ENCODE data around the gene KIRREL3. TPM values are rescaled to one million over a fixed set of nuclear protein-coding genes. Genes with fewer than 3 reads are reported as not detected.

Gene KIRREL3
- total RNA-seq, 1 experiment from 2014 or later, result 0.44 TPM

DNA sequence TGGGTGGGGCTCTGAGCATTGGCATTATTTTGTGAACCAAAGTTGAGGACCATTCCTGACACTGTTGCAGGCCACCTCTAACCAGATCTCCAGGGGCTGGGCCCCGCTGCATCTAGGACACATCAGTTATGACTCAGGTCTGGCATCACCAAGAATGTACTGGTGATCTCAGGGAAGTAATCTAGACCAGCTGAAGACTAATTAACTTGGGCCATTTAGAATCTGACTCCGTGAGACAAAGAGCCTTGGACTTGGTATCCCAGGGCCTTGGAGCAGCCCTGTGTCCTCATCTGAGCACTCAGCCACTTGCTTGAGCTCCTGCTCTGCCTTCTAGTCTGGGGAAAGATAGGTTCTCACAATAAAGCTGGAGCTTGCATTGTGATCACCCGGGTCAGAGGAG, 200.6 kb downstream of the KIRREL3 start:
- Histone ChIP-seq H3K9ac (ENCODE audit: low read length) (no peak overlapping the region), H2AFZ (ENCODE audit: low read length) (no peak overlapping the region), H3K9me2 (replicated peaks; ENCODE audit: low read length) (no peaks in the 10 kb centered on the region), H4K20me1 (ENCODE audit: low read length) (no peaks in the 10 kb centered on the region), H3K4me3 (ENCODE audit: low read length) (no peak overlapping the region), H3K4me1 (ENCODE audit: insufficient read depth, low read length) (no peaks in the 10 kb centered on the region), H3K27ac (ENCODE audit: low read length) (no peak overlapping the region), H3K27me3 (ENCODE audit: low read length) (peaks cover 44% of the 10 kb centered on the region), H3K9me3 (ENCODE audit: low read length) (peaks cover 7% of the 10 kb centered on the region; the same call in 1 of the 2 replicates), H3K4me2 (ENCODE audit: low read length) (no peak overlapping the region), H3F3A (ENCODE audit: low read length, unreplicated experiment) (no peaks in the 10 kb centered on the region), H3K36me3 (ENCODE audit: low read depth, low read length) (no peaks in the 10 kb centered on the region), H3K79me2 (ENCODE audit: low read length) (no peaks in the 10 kb centered on the region)
- intact Hi-C loops (cut with micrococcal nuclease), result no loop called here
- TF ChIP-seq EZH2phosphoT487 (IDR thresholded peaks at IDR 0.05; ENCODE audit: borderline replicate concordance, low read length) (no peak), EZH2 (IDR thresholded peaks at IDR 0.05; ENCODE audit: low read length, unreplicated experiment) (no peak)
- TF ChIP-seq, protein P1, sequence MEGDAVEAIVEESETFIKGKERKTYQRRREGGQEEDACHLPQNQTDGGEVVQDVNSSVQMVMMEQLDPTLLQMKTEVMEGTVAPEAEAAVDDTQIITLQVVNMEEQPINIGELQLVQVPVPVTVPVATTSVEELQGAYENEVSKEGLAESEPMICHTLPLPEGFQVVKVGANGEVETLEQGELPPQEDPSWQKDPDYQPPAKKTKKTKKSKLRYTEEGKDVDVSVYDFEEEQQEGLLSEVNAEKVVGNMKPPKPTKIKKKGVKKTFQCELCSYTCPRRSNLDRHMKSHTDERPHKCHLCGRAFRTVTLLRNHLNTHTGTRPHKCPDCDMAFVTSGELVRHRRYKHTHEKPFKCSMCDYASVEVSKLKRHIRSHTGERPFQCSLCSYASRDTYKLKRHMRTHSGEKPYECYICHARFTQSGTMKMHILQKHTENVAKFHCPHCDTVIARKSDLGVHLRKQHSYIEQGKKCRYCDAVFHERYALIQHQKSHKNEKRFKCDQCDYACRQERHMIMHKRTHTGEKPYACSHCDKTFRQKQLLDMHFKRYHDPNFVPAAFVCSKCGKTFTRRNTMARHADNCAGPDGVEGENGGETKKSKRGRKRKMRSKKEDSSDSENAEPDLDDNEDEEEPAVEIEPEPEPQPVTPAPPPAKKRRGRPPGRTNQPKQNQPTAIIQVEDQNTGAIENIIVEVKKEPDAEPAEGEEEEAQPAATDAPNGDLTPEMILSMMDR (conservative IDR thresholded peaks at IDR 0.05; ENCODE audit: low read depth, low read length), result no peak
- no peak for ATAC-seq
- no peak for DNase-seq
- POLR2A ChIA-PET (ENCODE audit: unreplicated experiment), result no interaction called here
- CTCF ChIA-PET, result no interaction called here
- no TSS peak for BruUV-seq (replicated peaks)

DNA sequence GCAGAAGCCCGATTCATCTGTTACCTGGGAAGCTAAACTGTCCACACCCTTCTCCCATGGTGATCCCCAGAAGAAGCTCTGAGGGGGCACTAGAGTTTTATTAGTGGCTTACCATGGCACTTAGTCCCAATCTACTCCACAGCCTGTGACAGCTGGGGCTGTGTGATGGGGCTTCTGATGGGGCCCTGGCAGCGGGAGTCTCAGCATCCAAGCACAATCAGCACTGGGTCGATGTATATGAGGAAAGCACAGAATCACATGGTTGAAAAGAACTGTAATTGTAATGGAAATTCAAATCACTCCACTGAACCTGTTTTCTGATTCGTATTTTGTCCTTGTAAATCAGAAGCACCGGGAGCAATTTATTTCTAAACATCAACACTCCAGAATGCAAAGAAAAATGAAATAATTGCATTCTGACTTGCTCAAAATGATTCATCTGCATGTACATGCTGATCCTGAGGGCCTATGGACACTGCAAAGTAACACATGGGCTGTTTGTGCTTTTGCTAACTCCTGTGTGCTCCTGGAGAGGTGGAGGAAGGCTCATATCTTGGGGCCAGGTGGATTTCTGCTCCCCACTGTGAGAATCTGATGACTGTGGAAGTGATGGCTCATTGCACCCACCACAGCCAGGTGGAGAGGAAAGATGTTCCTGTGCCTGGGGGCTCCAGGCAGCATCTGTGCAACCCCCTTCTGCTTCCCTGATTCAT, 203.0 kb downstream of the KIRREL3 start:
- Histone ChIP-seq H3K79me2 (ENCODE audit: low read length) (no peaks in the 10 kb centered on the region), H3K4me3 (ENCODE audit: low read length) (no peak overlapping the region), H3K4me1 (ENCODE audit: insufficient read depth, low read length) (no peaks in the 10 kb centered on the region), H3K27ac (ENCODE audit: low read length) (no peak overlapping the region), H3F3A (ENCODE audit: low read length, unreplicated experiment) (no peaks in the 10 kb centered on the region), H3K9me3 (ENCODE audit: low read length) (peaks cover 7% of the 10 kb centered on the region; the same call in 1 of the 2 replicates), H3K9me2 (replicated peaks; ENCODE audit: low read length) (no peaks in the 10 kb centered on the region), H3K36me3 (ENCODE audit: low read depth, low read length) (no peaks in the 10 kb centered on the region), H3K27me3 (ENCODE audit: low read length) (peaks cover 23% of the 10 kb centered on the region), H3K4me2 (ENCODE audit: low read length) (no peak overlapping the region), H4K20me1 (ENCODE audit: low read length) (no peaks in the 10 kb centered on the region), H3K9ac (ENCODE audit: low read length) (no peak overlapping the region), H2AFZ (ENCODE audit: low read length) (no peak overlapping the region)
- POLR2A ChIA-PET (ENCODE audit: unreplicated experiment), result no interaction called here
- DNase-seq, result no peak
- ATAC-seq, result no peak
- CTCF ChIA-PET, result no interaction called here
- intact Hi-C loops (cut with micrococcal nuclease), result no loop called here
- TF ChIP-seq EZH2 (IDR thresholded peaks at IDR 0.05; ENCODE audit: low read length, unreplicated experiment), result no peak
- TF ChIP-seq, protein P1 (conservative IDR thresholded peaks at IDR 0.05; ENCODE audit: low read depth, low read length), result no peak
- TF ChIP-seq EZH2phosphoT487 (IDR thresholded peaks at IDR 0.05; ENCODE audit: borderline replicate concordance, low read length), result no peak
- no TSS peak for BruUV-seq (replicated peaks)

DNA sequence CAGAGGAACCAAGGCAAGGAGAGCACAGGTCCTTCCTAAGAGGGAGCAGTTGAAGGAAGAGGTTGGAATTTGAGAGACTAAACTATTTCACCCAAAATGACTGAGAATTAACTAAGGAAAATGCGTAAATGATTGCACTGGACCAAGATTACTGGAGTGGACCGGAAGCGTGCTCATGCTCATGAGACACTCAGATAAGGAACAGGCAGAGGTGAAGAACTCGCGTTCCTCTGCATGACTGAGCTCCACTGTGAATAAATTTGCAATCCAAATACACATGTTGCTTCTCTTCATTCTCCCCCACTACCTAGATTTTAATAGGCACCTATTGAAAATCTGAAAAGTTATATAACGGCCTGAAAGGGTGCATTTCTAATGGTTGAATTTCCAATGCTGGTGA, 207.0 kb downstream of the KIRREL3 start:
- no peaks in the 10 kb centered on the region for H4K20me1 ChIP-seq (ENCODE audit: low read length)
- no TSS peak for BruUV-seq (replicated peaks)
- H3K9me2 ChIP-seq (replicated peaks; ENCODE audit: low read length), result no peaks in the 10 kb centered on the region
- H3K27me3 ChIP-seq (ENCODE audit: low read length), result peaks cover 25% of the 10 kb centered on the region
- H3K4me2 ChIP-seq (ENCODE audit: low read length), result no peak overlapping the region
- DNase-seq (no peak), ATAC-seq (no peak)
- H3K4me3 ChIP-seq (ENCODE audit: low read length), result no peak overlapping the region
- no peaks in the 10 kb centered on the region for H3K36me3 ChIP-seq (ENCODE audit: low read depth, low read length)
- no peak overlapping the region for H3K9ac ChIP-seq (ENCODE audit: low read length)
- no peaks in the 10 kb centered on the region for H3F3A ChIP-seq (ENCODE audit: low read length, unreplicated experiment)
- CTCF ChIA-PET, result no interaction called here
- H3K4me1 ChIP-seq (ENCODE audit: insufficient read depth, low read length), result no peaks in the 10 kb centered on the region
- TF ChIP-seq EZH2phosphoT487 (IDR thresholded peaks at IDR 0.05; ENCODE audit: borderline replicate concordance, low read length), result no peak
- no peak for TF ChIP-seq EZH2 (IDR thresholded peaks at IDR 0.05; ENCODE audit: low read length, unreplicated experiment)
- TF ChIP-seq, protein P1 (conservative IDR thresholded peaks at IDR 0.05; ENCODE audit: low read depth, low read length), result no peak
- 0 out of 2 replicates have a peak, but pooled peaks cover under 1% of the 10 kb centered on the region for H3K9me3 ChIP-seq (ENCODE audit: low read length)
- no peaks in the 10 kb centered on the region for H3K79me2 ChIP-seq (ENCODE audit: low read length)
- POLR2A ChIA-PET (ENCODE audit: unreplicated experiment), result no interaction called here
- no peak overlapping the region for H2AFZ ChIP-seq (ENCODE audit: low read length)
- intact Hi-C loops (cut with micrococcal nuclease), result no loop called here
- no peak overlapping the region for H3K27ac ChIP-seq (ENCODE audit: low read length)

Data from PC-3 (cell line).